ENCODE results near the gene CEP112. TPM values are rescaled to one million over a fixed set of nuclear protein-coding genes. Genes with fewer than 3 reads are reported as not detected.

The CEP112 gene
- polyA plus RNA-seq, 1 donor from 2014 or later: 6.0 TPM

- Histone ChIP-seq H3K27me3 (ENCODE audit: insufficient read depth, low read depth, low read length) (no peaks in the 10 kb centered on the region), H3F3A (ENCODE audit: insufficient read depth, low read length, poor library complexity, severe bottlenecking) (no peaks in the 10 kb centered on the region), H3K9me3 (ENCODE audit: low read length) (no peaks in the 10 kb centered on the region), H3K27ac (ENCODE audit: low read length) (no peak overlapping the region), H3K4me2 (ENCODE audit: low read length) (no peak overlapping the region), H3K4me3 (ENCODE audit: low read length) (no peak overlapping the region), H3K36me3 (ENCODE audit: insufficient read depth, low read length) (no peaks in the 10 kb centered on the region), H2AFZ (ENCODE audit: low read depth, low read length) (no peak overlapping the region), H4K20me1 (ENCODE audit: insufficient read depth) (no peaks in the 10 kb centered on the region), H3K9me2 (ENCODE audit: insufficient read depth, low read length) (no peaks in the 10 kb centered on the region), H3K79me2 (replicated peaks; ENCODE audit: insufficient read depth, low read length) (no peaks in the 10 kb centered on the region), H3K9ac (ENCODE audit: low read length) (no peak overlapping the region)
- no peak for TF ChIP-seq TAF1 (IDR thresholded peaks at IDR 0.05; ENCODE audit: low read depth)
- TF ChIP-seq MXI1 (conservative IDR thresholded peaks at IDR 0.05; ENCODE audit: poor library complexity, severe bottlenecking): no peak
- TF ChIP-seq, protein P1, sequence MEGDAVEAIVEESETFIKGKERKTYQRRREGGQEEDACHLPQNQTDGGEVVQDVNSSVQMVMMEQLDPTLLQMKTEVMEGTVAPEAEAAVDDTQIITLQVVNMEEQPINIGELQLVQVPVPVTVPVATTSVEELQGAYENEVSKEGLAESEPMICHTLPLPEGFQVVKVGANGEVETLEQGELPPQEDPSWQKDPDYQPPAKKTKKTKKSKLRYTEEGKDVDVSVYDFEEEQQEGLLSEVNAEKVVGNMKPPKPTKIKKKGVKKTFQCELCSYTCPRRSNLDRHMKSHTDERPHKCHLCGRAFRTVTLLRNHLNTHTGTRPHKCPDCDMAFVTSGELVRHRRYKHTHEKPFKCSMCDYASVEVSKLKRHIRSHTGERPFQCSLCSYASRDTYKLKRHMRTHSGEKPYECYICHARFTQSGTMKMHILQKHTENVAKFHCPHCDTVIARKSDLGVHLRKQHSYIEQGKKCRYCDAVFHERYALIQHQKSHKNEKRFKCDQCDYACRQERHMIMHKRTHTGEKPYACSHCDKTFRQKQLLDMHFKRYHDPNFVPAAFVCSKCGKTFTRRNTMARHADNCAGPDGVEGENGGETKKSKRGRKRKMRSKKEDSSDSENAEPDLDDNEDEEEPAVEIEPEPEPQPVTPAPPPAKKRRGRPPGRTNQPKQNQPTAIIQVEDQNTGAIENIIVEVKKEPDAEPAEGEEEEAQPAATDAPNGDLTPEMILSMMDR (IDR thresholded peaks at IDR 0.05; ENCODE audit: poor library complexity, severe bottlenecking): no peak
- TF ChIP-seq, protein P2, sequence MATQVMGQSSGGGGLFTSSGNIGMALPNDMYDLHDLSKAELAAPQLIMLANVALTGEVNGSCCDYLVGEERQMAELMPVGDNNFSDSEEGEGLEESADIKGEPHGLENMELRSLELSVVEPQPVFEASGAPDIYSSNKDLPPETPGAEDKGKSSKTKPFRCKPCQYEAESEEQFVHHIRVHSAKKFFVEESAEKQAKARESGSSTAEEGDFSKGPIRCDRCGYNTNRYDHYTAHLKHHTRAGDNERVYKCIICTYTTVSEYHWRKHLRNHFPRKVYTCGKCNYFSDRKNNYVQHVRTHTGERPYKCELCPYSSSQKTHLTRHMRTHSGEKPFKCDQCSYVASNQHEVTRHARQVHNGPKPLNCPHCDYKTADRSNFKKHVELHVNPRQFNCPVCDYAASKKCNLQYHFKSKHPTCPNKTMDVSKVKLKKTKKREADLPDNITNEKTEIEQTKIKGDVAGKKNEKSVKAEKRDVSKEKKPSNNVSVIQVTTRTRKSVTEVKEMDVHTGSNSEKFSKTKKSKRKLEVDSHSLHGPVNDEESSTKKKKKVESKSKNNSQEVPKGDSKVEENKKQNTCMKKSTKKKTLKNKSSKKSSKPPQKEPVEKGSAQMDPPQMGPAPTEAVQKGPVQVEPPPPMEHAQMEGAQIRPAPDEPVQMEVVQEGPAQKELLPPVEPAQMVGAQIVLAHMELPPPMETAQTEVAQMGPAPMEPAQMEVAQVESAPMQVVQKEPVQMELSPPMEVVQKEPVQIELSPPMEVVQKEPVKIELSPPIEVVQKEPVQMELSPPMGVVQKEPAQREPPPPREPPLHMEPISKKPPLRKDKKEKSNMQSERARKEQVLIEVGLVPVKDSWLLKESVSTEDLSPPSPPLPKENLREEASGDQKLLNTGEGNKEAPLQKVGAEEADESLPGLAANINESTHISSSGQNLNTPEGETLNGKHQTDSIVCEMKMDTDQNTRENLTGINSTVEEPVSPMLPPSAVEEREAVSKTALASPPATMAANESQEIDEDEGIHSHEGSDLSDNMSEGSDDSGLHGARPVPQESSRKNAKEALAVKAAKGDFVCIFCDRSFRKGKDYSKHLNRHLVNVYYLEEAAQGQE (IDR thresholded peaks at IDR 0.05; ENCODE audit: borderline replicate concordance): no peak
- TF ChIP-seq EP300 (conservative IDR thresholded peaks at IDR 0.05; ENCODE audit: poor library complexity, severe bottlenecking): no peak
- no peak for TF ChIP-seq SMC3 (conservative IDR thresholded peaks at IDR 0.05; ENCODE audit: poor library complexity)
- no peak for TF ChIP-seq RAD21 (conservative IDR thresholded peaks at IDR 0.05)
- TF ChIP-seq EZH2 (IDR thresholded peaks at IDR 0.05; ENCODE audit: borderline replicate concordance, insufficient read depth, low read length, poor library complexity, severe bottlenecking): no peak
- TF ChIP-seq POLR2AphosphoS5 (IDR thresholded peaks at IDR 0.05): no peak
Measured at GRCh38 chr17:65774787-65775186, 417.1 kb downstream of the CEP112 start.

GRCh38 chr17:65772989-65773388, 418.9 kb downstream of the CEP112 start:
- H3K9ac ChIP-seq (ENCODE audit: low read length): no peak overlapping the region
- H2AFZ ChIP-seq (ENCODE audit: low read depth, low read length): no peak overlapping the region
- H4K20me1 ChIP-seq (ENCODE audit: insufficient read depth): no peaks in the 10 kb centered on the region
- no peak overlapping the region for H3K4me3 ChIP-seq (ENCODE audit: low read length)
- no peaks in the 10 kb centered on the region for H3K9me3 ChIP-seq (ENCODE audit: low read length)
- no peaks in the 10 kb centered on the region for H3F3A ChIP-seq (ENCODE audit: insufficient read depth, low read length, poor library complexity, severe bottlenecking)
- H3K27me3 ChIP-seq (ENCODE audit: insufficient read depth, low read depth, low read length): no peaks in the 10 kb centered on the region
- H3K27ac ChIP-seq (ENCODE audit: low read length): no peak overlapping the region
- no peaks in the 10 kb centered on the region for H3K36me3 ChIP-seq (ENCODE audit: insufficient read depth, low read length)
- no peak overlapping the region for H3K4me2 ChIP-seq (ENCODE audit: low read length)
- TF ChIP-seq EP300 (conservative IDR thresholded peaks at IDR 0.05; ENCODE audit: poor library complexity, severe bottlenecking) (no peak), RAD21 (conservative IDR thresholded peaks at IDR 0.05) (no peak), SMC3 (conservative IDR thresholded peaks at IDR 0.05; ENCODE audit: poor library complexity) (no peak), EZH2 (IDR thresholded peaks at IDR 0.05; ENCODE audit: borderline replicate concordance, insufficient read depth, low read length, poor library complexity, severe bottlenecking) (no peak), MXI1 (conservative IDR thresholded peaks at IDR 0.05; ENCODE audit: poor library complexity, severe bottlenecking) (no peak), POLR2AphosphoS5 (IDR thresholded peaks at IDR 0.05) (no peak), TAF1 (IDR thresholded peaks at IDR 0.05; ENCODE audit: low read depth) (no peak)
- TF ChIP-seq, protein P2 (IDR thresholded peaks at IDR 0.05; ENCODE audit: borderline replicate concordance): no peak
- TF ChIP-seq, protein P1 (IDR thresholded peaks at IDR 0.05; ENCODE audit: poor library complexity, severe bottlenecking): no peak
- no peaks in the 10 kb centered on the region for H3K9me2 ChIP-seq (ENCODE audit: insufficient read depth, low read length)
- H3K79me2 ChIP-seq (replicated peaks; ENCODE audit: insufficient read depth, low read length): no peaks in the 10 kb centered on the region

Data from neural cell (in vitro differentiated cells).